H54 (cell line): Measurements from ENCODE around the gene NTRK3.

Experiments used
- DNase-seq: peaks from one replicate; pipeline ENCODE4 v3.0.0; 2011; ENCODE audit warnings: low spot score, mixed read lengths; ENCODE audit not compliant: insufficient read length
- FAIRE-seq: peaks from 3 replicates; lab custom pipeline; 2011; peaks lifted over from hg19 to GRCh38; lab: Jason Lieb, UNC
- POLR2A ChIP-seq: IDR thresholded peaks from 2 replicates; pipeline ENCODE4 v1.6.1; 2011; ENCODE audit warnings: low read depth, mild to moderate bottlenecking, low read length

NTRK3 gene

GRCh38 chr15:87947560-87947959 is 309.0 kb downstream of the NTRK3 start:
- FAIRE-seq, result no peak
- no peak for TF ChIP-seq POLR2A
- DNase-seq, result no peak

- no peak for TF ChIP-seq POLR2A
- FAIRE-seq (no peak), DNase-seq (no peak)
Observed at GRCh38 chr15:87945246-87945645, 311.3 kb downstream of the NTRK3 start.

- TF ChIP-seq POLR2A, result no peak
- FAIRE-seq, result no peak
- no peak for DNase-seq
Observed at GRCh38 chr15:87944691-87945090, 311.8 kb downstream of the NTRK3 start.

GRCh38 chr15:87944050-87944449 is 312.5 kb downstream of the NTRK3 start:
- no peak for TF ChIP-seq POLR2A
- FAIRE-seq (no peak), DNase-seq (no peak)

- DNase-seq (no peak), FAIRE-seq (no peak)
- no peak for TF ChIP-seq POLR2A
Observed at GRCh38 chr15:87943626-87944025, 312.9 kb downstream of the NTRK3 start.

GRCh38 chr15:87942316-87942715 is 314.2 kb downstream of the NTRK3 start:
- no peak for TF ChIP-seq POLR2A
- DNase-seq (no peak), FAIRE-seq (no peak)

- FAIRE-seq, result no peak
- no peak for TF ChIP-seq POLR2A
- no peak for DNase-seq
Observed at GRCh38 chr15:87941606-87942005, 314.9 kb downstream of the NTRK3 start.

- DNase-seq, result no peak
- no peak for TF ChIP-seq POLR2A
- no peak for FAIRE-seq
Observed at GRCh38 chr15:87940768-87941167, 315.8 kb downstream of the NTRK3 start.

GRCh38 chr15:87939848-87940457 is 316.6 kb downstream of the NTRK3 start:
- DNase-seq (no peak), FAIRE-seq (no peak)
- no peak for TF ChIP-seq POLR2A

GRCh38 chr15:87938031-87938430 is 318.5 kb downstream of the NTRK3 start:
- DNase-seq, result no peak
- FAIRE-seq, result no peak
- TF ChIP-seq POLR2A, result no peak

GRCh38 chr15:87935583-87935982 is 321.0 kb downstream of the NTRK3 start:
- TF ChIP-seq POLR2A, result no peak
- DNase-seq (no peak), FAIRE-seq (no peak)

- no peak for TF ChIP-seq POLR2A
- DNase-seq (no peak), FAIRE-seq (no peak)
Observed at GRCh38 chr15:87931584-87931983, 325.0 kb downstream of the NTRK3 start.

- FAIRE-seq, result no peak
- DNase-seq, result no peak
- TF ChIP-seq POLR2A, result no peak
Observed at GRCh38 chr15:87930457-87930856, 326.1 kb downstream of the NTRK3 start.

- DNase-seq, result no peak
- no peak for FAIRE-seq
- TF ChIP-seq POLR2A, result no peak
Observed at GRCh38 chr15:87929841-87930240, 326.7 kb downstream of the NTRK3 start.

- no peak for TF ChIP-seq POLR2A
- DNase-seq (no peak), FAIRE-seq (no peak)
Observed at GRCh38 chr15:87924433-87924832, 332.1 kb downstream of the NTRK3 start.
